ENCODE measurements around the gene MPZL2.

The MPZL2 gene

GRCh38 chr11:118274186-118274585, 10.1 kb upstream of the MPZL2 start:
- DNase-seq: no peak
- H3K27ac Mint-ChIP-seq: no peak overlapping the region
- H3K4me3 Mint-ChIP-seq: no peak overlapping the region
- TF ChIP-seq CTCF (IDR thresholded peaks at IDR 0.05): no peak
- no peaks in the 10 kb centered on the region for H3K36me3 Mint-ChIP-seq (ENCODE audit: low read depth)
- H3K9me3 Mint-ChIP-seq: no peaks in the 10 kb centered on the region
- H3K27me3 Mint-ChIP-seq (ENCODE audit: low read depth, poor library complexity): peaks cover 90% of the 10 kb centered on the region
- H3K4me1 Mint-ChIP-seq: no peaks in the 10 kb centered on the region

GRCh38 chr11:118272001-118272400, 7.9 kb upstream of the MPZL2 start:
- H3K36me3 Mint-ChIP-seq (ENCODE audit: low read depth): no peaks in the 10 kb centered on the region
- peaks cover 92% of the 10 kb centered on the region for H3K27me3 Mint-ChIP-seq (ENCODE audit: low read depth, poor library complexity)
- H3K9me3 Mint-ChIP-seq: no peaks in the 10 kb centered on the region
- DNase-seq: no peak
- H3K4me1 Mint-ChIP-seq: no peaks in the 10 kb centered on the region
- no peak overlapping the region for H3K27ac Mint-ChIP-seq
- H3K4me3 Mint-ChIP-seq: no peak overlapping the region
- TF ChIP-seq CTCF (IDR thresholded peaks at IDR 0.05): no peak

- peaks cover 30% of the 10 kb centered on the region for H3K4me1 Mint-ChIP-seq
Measured at GRCh38 chr11:118267486-118267885, 3.4 kb upstream of the MPZL2 start.

GRCh38 chr11:118265954-118266353, 1.9 kb upstream of the MPZL2 start:
- Mint-ChIP-seq H3K27ac (no peak overlapping the region), H3K4me3 (peak overlapping the region; percentile 27), H3K4me1 (peaks cover 30% of the 10 kb centered on the region), H3K36me3 (ENCODE audit: low read depth) (no peaks in the 10 kb centered on the region), H3K9me3 (no peaks in the 10 kb centered on the region), H3K27me3 (ENCODE audit: low read depth, poor library complexity) (peaks cover 96% of the 10 kb centered on the region)
- DNase-seq: no peak
- no peak for TF ChIP-seq CTCF (IDR thresholded peaks at IDR 0.05)

More at GRCh38 chr11:118267486-118267885, 3.4 kb upstream of the MPZL2 start:
- DNase-seq: no peak
- no peak overlapping the region for H3K4me3 Mint-ChIP-seq
- H3K9me3 Mint-ChIP-seq: no peaks in the 10 kb centered on the region
- TF ChIP-seq CTCF (IDR thresholded peaks at IDR 0.05): no peak
- no peak overlapping the region for H3K27ac Mint-ChIP-seq
- peaks cover 96% of the 10 kb centered on the region for H3K27me3 Mint-ChIP-seq (ENCODE audit: low read depth, poor library complexity)
- H3K36me3 Mint-ChIP-seq (ENCODE audit: low read depth): no peaks in the 10 kb centered on the region

- no peak for TF ChIP-seq CTCF (IDR thresholded peaks at IDR 0.05)
- H3K27me3 Mint-ChIP-seq (ENCODE audit: low read depth, poor library complexity): peaks cover 96% of the 10 kb centered on the region
- H3K36me3 Mint-ChIP-seq (ENCODE audit: low read depth): no peaks in the 10 kb centered on the region
- H3K4me1 Mint-ChIP-seq: peaks cover 30% of the 10 kb centered on the region
- no peaks in the 10 kb centered on the region for H3K9me3 Mint-ChIP-seq
- peak overlapping the region; percentile 76 for H3K4me3 Mint-ChIP-seq
- no peak for DNase-seq
- no peak overlapping the region for H3K27ac Mint-ChIP-seq
Measured at GRCh38 chr11:118264569-118265465, 720 bp upstream of the MPZL2 start.

- no peak for DNase-seq
- H3K36me3 Mint-ChIP-seq (ENCODE audit: low read depth): no peaks in the 10 kb centered on the region
- H3K9me3 Mint-ChIP-seq: peaks cover 6% of the 10 kb centered on the region
- H3K4me3 Mint-ChIP-seq: no peak overlapping the region
- H3K4me1 Mint-ChIP-seq: peaks cover 30% of the 10 kb centered on the region
- no peak for TF ChIP-seq CTCF (IDR thresholded peaks at IDR 0.05)
- no peak overlapping the region for H3K27ac Mint-ChIP-seq
- H3K27me3 Mint-ChIP-seq (ENCODE audit: low read depth, poor library complexity): peaks cover 96% of the 10 kb centered on the region
Measured at GRCh38 chr11:118263112-118263511, 985 bp downstream of the MPZL2 start.
